ENCODE results near the gene FCSK. TPM values are rescaled to one million over a fixed set of nuclear protein-coding genes. Genes with fewer than 3 reads are reported as not detected.

FCSK gene
- total and polyA plus RNA-seq, 10 of the 15 experiments (the other 5 are each of a cell fraction or from before 2014, with no cell fraction given), result 0.60 to 17.6 (median 7.4) TPM

DNA sequence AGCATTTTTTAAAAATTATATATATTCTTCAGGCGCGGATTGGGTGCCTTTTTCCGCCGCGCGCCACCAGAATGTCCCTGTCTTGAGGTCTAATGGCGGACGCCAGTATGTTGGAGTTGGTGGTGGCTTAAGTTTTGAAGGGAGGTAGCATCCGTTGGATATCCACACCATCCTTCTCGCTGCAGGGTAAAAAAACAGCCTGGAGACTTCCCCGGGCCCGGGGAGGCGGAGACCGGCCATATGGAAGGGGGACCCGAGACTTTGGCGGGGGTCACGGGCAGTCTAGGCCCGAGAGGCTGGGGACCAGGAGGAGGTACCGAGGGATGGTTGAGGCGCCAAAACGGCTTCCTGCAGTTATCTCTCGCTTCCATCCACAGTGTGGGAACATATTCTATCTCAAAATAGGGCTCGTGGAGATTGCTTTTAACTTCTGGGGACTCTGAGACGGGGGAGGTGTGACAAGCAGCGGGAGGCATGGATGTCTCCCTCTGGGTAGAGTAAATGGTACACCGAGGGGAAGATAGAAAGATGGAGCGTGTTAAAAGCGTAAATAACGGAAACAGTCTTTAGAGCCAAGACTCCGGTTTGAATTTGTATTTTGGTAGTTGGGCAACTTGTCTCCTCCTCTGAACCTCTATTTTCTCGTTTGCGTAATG is 69.5 kb downstream of the FCSK start, which contains the start of gene SF3B3 (continued):
- no peak for TF ChIP-seq NBN (IDR thresholded peaks at IDR 0.05)
- no peak for TF ChIP-seq HDAC6 (IDR thresholded peaks at IDR 0.05; ENCODE audit: unreplicated experiment)
- peak; percentile 93 for TF ChIP-seq PML (IDR thresholded peaks at IDR 0.05; ENCODE audit: low read length)
- TF ChIP-seq SIN3A (IDR thresholded peaks at IDR 0.05; ENCODE audit: low read depth, low read length), result peak; percentile 76
- no peak for TF ChIP-seq HSF1 (IDR thresholded peaks at IDR 0.05; ENCODE audit: low read depth, low read length)
- peak; percentile 74; the same call in 1 of the 2 replicates for TF ChIP-seq BACH1 (IDR thresholded peaks at IDR 0.05; ENCODE audit: borderline replicate concordance)
- 0 out of 2 replicates have a peak, but pooled peaks have one; percentile 60 for TF ChIP-seq TCF12 (IDR thresholded peaks at IDR 0.05; ENCODE audit: low read depth, low read length)
- TF ChIP-seq POLR2AphosphoS5 (IDR thresholded peaks at IDR 0.05; ENCODE audit: low read length), result peak; percentile 97
- no peak for TF ChIP-seq EED (IDR thresholded peaks at IDR 0.05; ENCODE audit: low read depth)
- TF ChIP-seq NFYB (IDR thresholded peaks at IDR 0.05; ENCODE audit: insufficient read depth, low read depth, low read length), result no peak
- TF ChIP-seq SMAD1 (IDR thresholded peaks at IDR 0.05; ENCODE audit: low read depth, partially characterized antibody), result peak; percentile 75
- TF ChIP-seq BCL11A (IDR thresholded peaks at IDR 0.05; ENCODE audit: low read depth, low read length), result no peak
- TF ChIP-seq, protein P1, sequence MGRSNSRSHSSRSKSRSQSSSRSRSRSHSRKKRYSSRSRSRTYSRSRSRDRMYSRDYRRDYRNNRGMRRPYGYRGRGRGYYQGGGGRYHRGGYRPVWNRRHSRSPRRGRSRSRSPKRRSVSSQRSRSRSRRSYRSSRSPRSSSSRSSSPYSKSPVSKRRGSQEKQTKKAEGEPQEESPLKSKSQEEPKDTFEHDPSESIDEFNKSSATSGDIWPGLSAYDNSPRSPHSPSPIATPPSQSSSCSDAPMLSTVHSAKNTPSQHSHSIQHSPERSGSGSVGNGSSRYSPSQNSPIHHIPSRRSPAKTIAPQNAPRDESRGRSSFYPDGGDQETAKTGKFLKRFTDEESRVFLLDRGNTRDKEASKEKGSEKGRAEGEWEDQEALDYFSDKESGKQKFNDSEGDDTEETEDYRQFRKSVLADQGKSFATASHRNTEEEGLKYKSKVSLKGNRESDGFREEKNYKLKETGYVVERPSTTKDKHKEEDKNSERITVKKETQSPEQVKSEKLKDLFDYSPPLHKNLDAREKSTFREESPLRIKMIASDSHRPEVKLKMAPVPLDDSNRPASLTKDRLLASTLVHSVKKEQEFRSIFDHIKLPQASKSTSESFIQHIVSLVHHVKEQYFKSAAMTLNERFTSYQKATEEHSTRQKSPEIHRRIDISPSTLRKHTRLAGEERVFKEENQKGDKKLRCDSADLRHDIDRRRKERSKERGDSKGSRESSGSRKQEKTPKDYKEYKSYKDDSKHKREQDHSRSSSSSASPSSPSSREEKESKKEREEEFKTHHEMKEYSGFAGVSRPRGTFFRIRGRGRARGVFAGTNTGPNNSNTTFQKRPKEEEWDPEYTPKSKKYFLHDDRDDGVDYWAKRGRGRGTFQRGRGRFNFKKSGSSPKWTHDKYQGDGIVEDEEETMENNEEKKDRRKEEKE (IDR thresholded peaks at IDR 0.05), result 0 out of 2 replicates have a peak, but pooled peaks have one; percentile 26
- peak; percentile 83 for TF ChIP-seq SMAD5 (IDR thresholded peaks at IDR 0.05; ENCODE audit: low read depth)
- 0 out of 2 replicates have a peak, but pooled peaks have one; percentile 58 for TF ChIP-seq ZNF207 (IDR thresholded peaks at IDR 0.05; ENCODE audit: borderline replicate concordance)
- TF ChIP-seq YY1 (IDR thresholded peaks at IDR 0.05; ENCODE audit: low read depth, low read length), result peak; percentile 93
- TF ChIP-seq RFX5 (IDR thresholded peaks at IDR 0.05; ENCODE audit: low read depth, low read length), result no peak
- 0 out of 2 replicates have a peak, but pooled peaks have one; percentile 7 for TF ChIP-seq SMC3 (IDR thresholded peaks at IDR 0.05; ENCODE audit: borderline replicate concordance, low read length)
- no peak for TF ChIP-seq ETV6 (conservative IDR thresholded peaks at IDR 0.05 in 1 of 2, IDR thresholded peaks at IDR 0.05 in 1 of 2; ENCODE audit: borderline replicate concordance in 1 of 2, low read depth in 1 of 2)
- peak; percentile 37 for TF ChIP-seq MLLT1 (IDR thresholded peaks at IDR 0.05)
- TF ChIP-seq FOXM1 (IDR thresholded peaks at IDR 0.05; ENCODE audit: low read depth, low read length), result peak; percentile 90
- TF ChIP-seq REST (IDR thresholded peaks at IDR 0.05; ENCODE audit: low read depth, low read length), result peak; percentile 45; the same call in 1 of the 2 replicates
